HG02973 (cell line): ENCODE measurements around the gene RPS19.
"Not testable (repeated sequence)": the region's sequence is repeated elsewhere in the genome, so short reads cannot be mapped to it uniquely, and the experiment has no call there.

Experiments
- ATAC-seq: cut with Tn5 transposase; IDR thresholded peaks from one replicate; pipeline ENCODE4 v1.9.1; 2021; ENCODE audit warnings: moderate library complexity; ENCODE audit not compliant: unreplicated experiment

RPS19 gene

GRCh38 chr19:41912899-41913537, 53.0 kb downstream of the RPS19 start:
- ATAC-seq: no peak

- no peak for ATAC-seq
Observed at GRCh38 chr19:41913538-41914423, 53.7 kb downstream of the RPS19 start.

- ATAC-seq: not testable (repeated sequence)
Observed at GRCh38 chr19:41914424-41914834, 54.4 kb downstream of the RPS19 start.

GRCh38 chr19:41915021-41915775, 55.1 kb downstream of the RPS19 start:
- no peak for ATAC-seq

- ATAC-seq: no peak
Observed at GRCh38 chr19:41915776-41916414, 55.8 kb downstream of the RPS19 start.

GRCh38 chr19:41917676-41918075, 57.6 kb downstream of the RPS19 start:
- no peak for ATAC-seq

- ATAC-seq: no peak
Observed at GRCh38 chr19:41918095-41918494, 58.0 kb downstream of the RPS19 start.

- ATAC-seq: no peak
Observed at GRCh38 chr19:41918653-41919244, 58.7 kb downstream of the RPS19 start.

GRCh38 chr19:41919948-41920712, 60.1 kb downstream of the RPS19 start:
- ATAC-seq: no peak

GRCh38 chr19:41920882-41921576, 61.0 kb downstream of the RPS19 start:
- no peak for ATAC-seq

- ATAC-seq: no peak
Observed at GRCh38 chr19:41921577-41922576, 61.8 kb downstream of the RPS19 start.
